Erythroblast (primary cell): ENCODE data around the gene CASP8AP2.

ENCODE experiments used
- GATA1 ChIP-seq: IDR thresholded peaks from 2 replicates; pipeline ENCODE4 v1.6.1; 2011; ENCODE audit warnings: low read depth, mild to moderate bottlenecking, control low read depth, low read length, moderate library complexity
- POLR2A ChIP-seq: IDR thresholded peaks from 2 replicates; pipeline ENCODE4 v1.6.1; 2011; ENCODE audit warnings: mild to moderate bottlenecking, low read length

DNA sequence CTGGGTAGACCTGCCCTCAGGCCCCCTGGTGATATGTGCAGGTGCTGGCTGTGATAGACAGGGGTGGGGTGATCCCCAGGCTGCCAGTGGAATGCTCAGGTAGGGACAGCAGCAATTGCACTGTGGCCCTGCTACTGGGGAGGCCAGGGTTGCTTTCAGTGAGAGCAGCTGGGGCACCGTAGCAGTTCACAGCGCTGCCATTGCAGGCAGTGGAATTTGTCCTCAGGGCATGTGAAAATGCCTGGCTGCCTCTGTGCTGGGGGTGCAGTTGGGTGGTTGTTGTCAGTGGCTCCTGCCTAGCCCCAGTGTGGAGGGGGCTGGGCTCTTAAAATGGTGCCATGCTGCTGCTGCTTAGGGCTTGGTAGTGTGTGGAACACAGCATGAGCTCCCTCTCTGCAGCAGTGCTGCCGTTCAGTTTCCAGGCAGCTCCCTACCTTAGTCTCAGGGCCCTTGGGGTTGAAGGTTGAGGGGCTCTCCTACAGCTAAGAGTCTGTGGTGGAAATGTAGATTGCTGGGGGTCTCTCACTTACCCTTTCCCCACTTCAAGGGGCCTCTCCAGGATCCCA, 88.2 kb downstream of the CASP8AP2 start:
- TF ChIP-seq POLR2A (no peak), GATA1 (no peak)
